OCI-LY3 (cell line): Measurements from ENCODE around the gene DEPDC5.

ENCODE experiments used
- EZH2phosphoT487 ChIP-seq: fragments of 200-600 bp; shearing (Covaris generic); IDR thresholded peaks from 2 replicates; pipeline ENCODE4 v1.6.1; 2018; ENCODE audit warnings: antibody characterized with exemption, mixed run types, low read depth
- TF ChIP-seq, protein P1 (sequence below): fragments of 200-600, 300-600 bp; sonication (generic); IDR thresholded peaks from 2 replicates; pipeline ENCODE4 v1.5.1; 2014; ENCODE audit warnings: antibody characterized with exemption, low read length, low read depth

DNA sequence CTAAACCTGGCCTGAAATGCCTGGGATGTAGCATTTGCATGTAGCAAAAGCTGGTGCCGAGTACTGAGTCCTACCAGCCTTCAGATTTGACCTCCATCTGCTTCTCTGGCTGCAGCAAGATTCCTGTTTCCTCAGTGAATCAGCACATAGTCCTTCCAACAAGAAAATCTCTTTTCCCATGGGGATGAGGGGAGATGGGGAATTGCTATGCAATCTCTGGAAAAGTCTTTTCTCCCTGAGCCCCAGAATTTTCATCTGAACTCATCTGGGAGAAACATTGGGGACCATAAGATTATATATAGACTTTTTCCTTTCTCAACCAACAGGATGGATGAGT, 158.6 kb downstream of the DEPDC5 start:
- TF ChIP-seq, protein P1, sequence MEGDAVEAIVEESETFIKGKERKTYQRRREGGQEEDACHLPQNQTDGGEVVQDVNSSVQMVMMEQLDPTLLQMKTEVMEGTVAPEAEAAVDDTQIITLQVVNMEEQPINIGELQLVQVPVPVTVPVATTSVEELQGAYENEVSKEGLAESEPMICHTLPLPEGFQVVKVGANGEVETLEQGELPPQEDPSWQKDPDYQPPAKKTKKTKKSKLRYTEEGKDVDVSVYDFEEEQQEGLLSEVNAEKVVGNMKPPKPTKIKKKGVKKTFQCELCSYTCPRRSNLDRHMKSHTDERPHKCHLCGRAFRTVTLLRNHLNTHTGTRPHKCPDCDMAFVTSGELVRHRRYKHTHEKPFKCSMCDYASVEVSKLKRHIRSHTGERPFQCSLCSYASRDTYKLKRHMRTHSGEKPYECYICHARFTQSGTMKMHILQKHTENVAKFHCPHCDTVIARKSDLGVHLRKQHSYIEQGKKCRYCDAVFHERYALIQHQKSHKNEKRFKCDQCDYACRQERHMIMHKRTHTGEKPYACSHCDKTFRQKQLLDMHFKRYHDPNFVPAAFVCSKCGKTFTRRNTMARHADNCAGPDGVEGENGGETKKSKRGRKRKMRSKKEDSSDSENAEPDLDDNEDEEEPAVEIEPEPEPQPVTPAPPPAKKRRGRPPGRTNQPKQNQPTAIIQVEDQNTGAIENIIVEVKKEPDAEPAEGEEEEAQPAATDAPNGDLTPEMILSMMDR: no peak
- TF ChIP-seq EZH2phosphoT487: no peak
